Neuron (in vitro differentiated cells): ENCODE measurements around the gene BEND6.
A peak's percentile ranks its signal among the peaks of the same experiment; 100 is the strongest.
"Not testable (repeated sequence)": the region's sequence is repeated elsewhere in the genome, so short reads cannot be mapped to it uniquely, and the experiment has no call there.

ENCODE experiments used
- H2AFZ ChIP-seq: one replicate; pipeline ENCODE4 v1.6.1; 2013; ENCODE audit warnings: low read depth, mild to moderate bottlenecking, inconsistent platforms, low read length, moderate library complexity
- H3K27me3 ChIP-seq: one replicate; pipeline ENCODE4 v1.6.1; 2013; ENCODE audit warnings: low read length; ENCODE audit not compliant: insufficient read depth
- H3K36me3 ChIP-seq: one replicate; pipeline ENCODE4 v1.6.1; 2013; ENCODE audit warnings: low read length; ENCODE audit not compliant: insufficient read depth
- H3K4me1 ChIP-seq: one replicate; pipeline ENCODE4 v1.6.1; 2013; ENCODE audit warnings: low read length; ENCODE audit not compliant: insufficient read depth
- H3K4me3 ChIP-seq: 2 replicates; pipeline ENCODE4 v1.5.1; 2013; ENCODE audit warnings: mild to moderate bottlenecking, low read length, moderate library complexity
- H3K9me3 ChIP-seq: one replicate; pipeline ENCODE4 v1.6.1; 2013; ENCODE audit warnings: low read length

Gene BEND6

GRCh38 chr6:57029213-57029612 lies 74.3 kb downstream of the BEND6 start:
- Histone ChIP-seq H3K4me3 (no peak overlapping the region), H3K4me1 (peaks cover 6% of the 10 kb centered on the region), H3K36me3 (no peaks in the 10 kb centered on the region), H2AFZ (no peak overlapping the region), H3K27me3 (peaks cover 2% of the 10 kb centered on the region), H3K9me3 (peaks cover 4% of the 10 kb centered on the region)

- H3K9me3 ChIP-seq: no peaks in the 10 kb centered on the region
- no peak overlapping the region for H2AFZ ChIP-seq
- peaks cover 7% of the 10 kb centered on the region for H3K27me3 ChIP-seq
- H3K4me3 ChIP-seq: no peak overlapping the region
- peaks cover 4% of the 10 kb centered on the region for H3K4me1 ChIP-seq
- H3K36me3 ChIP-seq: no peaks in the 10 kb centered on the region
Observed at GRCh38 chr6:57033228-57033627, 78.3 kb downstream of the BEND6 start.

DNA sequence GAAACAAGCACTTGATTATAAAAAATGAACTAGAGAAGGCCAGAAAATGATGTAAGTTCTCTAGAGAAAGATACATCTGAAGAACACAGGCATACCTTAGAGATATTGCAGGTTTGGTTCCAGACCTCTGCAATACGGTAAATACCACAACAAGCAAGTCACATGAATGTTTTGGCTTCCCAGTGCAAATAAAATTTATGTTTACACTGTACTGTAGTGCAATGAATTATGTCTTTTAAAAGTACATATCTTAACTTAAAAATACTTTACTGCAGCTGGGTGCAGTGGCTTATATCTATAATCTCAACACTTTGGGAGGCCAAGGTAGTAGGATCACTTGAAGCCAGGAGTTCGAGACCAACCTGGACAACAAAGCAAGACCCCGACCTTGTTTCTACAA lies 80.6 kb downstream of the BEND6 start:
- Histone ChIP-seq H3K27me3 (peaks cover 11% of the 10 kb centered on the region), H3K9me3 (no peaks in the 10 kb centered on the region), H3K4me1 (no peaks in the 10 kb centered on the region), H2AFZ (no peak overlapping the region), H3K36me3 (no peaks in the 10 kb centered on the region), H3K4me3 (no peak overlapping the region)

DNA sequence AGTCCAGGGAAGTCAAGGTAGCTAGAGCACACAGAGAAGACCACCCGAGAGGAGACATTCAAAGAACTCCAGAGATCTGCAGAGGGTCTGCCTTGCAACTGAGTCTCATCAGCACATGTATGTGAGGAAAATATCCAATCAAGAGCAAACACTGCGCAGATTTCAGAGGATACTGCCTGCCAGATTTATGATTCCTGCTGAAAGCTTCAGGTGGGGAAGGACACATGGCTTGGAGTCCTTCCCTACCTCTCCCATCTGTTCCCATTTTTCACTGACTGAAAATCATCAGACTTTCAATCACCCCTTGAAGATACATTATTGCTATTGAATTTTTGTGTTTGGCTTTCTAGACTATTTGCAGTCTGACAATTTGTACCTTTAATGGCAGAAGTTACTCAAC lies 84.0 kb downstream of the BEND6 start:
- H3K36me3 ChIP-seq: no peaks in the 10 kb centered on the region
- H3K4me1 ChIP-seq: no peaks in the 10 kb centered on the region
- H2AFZ ChIP-seq: no peak overlapping the region
- H3K27me3 ChIP-seq: peaks cover 16% of the 10 kb centered on the region
- no peak overlapping the region for H3K4me3 ChIP-seq
- H3K9me3 ChIP-seq: peaks cover 3% of the 10 kb centered on the region

DNA sequence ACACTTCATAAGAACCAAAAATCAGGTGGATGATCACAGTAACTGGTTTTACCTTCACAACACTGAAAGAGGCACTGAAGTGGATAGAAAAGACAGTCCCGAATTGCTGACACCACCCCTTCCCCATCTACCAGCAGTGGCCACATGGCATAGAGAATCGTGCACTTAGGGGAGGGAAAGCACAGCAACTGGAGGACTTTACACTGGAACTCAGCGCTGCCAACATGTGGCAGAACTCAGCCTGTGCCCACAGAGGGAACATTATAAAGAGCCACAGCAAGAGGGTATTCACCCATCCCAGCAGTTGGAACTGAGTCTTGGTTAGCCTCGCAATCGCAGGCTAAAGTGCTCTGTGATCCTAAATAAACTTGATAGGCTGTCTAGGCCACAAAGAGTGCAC lies 85.1 kb downstream of the BEND6 start:
- Histone ChIP-seq H3K4me3 (no peak overlapping the region), H3K27me3 (peaks cover 16% of the 10 kb centered on the region), H3K9me3 (peaks cover 3% of the 10 kb centered on the region), H2AFZ (no peak overlapping the region), H3K4me1 (no peaks in the 10 kb centered on the region), H3K36me3 (no peaks in the 10 kb centered on the region)

GRCh38 chr6:57044061-57044460 lies 89.2 kb downstream of the BEND6 start:
- H2AFZ ChIP-seq, H3K4me3 ChIP-seq: not testable (repeated sequence)

DNA sequence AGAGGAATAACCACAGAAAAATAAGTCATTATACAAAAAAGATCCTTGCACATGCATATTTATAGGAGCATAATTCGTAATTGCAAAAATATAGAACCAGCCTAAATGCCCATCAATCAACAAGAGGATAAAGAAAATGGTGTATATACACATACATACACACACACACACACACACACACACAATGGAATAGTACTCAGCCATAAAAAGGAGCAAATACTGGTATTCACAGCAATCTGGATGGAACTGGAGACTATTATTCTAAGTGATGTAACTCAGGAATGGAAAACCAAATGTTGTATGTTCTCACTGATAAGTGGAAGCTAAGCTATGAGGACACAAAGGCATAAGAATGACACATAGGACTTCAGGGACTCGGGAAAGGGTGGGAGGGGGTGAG lies 89.7 kb downstream of the BEND6 start:
- Histone ChIP-seq H3K4me3 (no peak overlapping the region), H3K27me3 (peaks cover 10% of the 10 kb centered on the region), H3K4me1 (peaks cover 16% of the 10 kb centered on the region), H3K36me3 (peaks cover 16% of the 10 kb centered on the region), H3K9me3 (peaks cover 3% of the 10 kb centered on the region), H2AFZ (no peak overlapping the region)

More at GRCh38 chr6:57044061-57044460, 89.2 kb downstream of the BEND6 start:
- not testable (repeated sequence) for H3K9me3 ChIP-seq
- Histone ChIP-seq H3K36me3 (peaks cover 11% of the 10 kb centered on the region), H3K27me3 (peaks cover 10% of the 10 kb centered on the region), H3K4me1 (peaks cover 12% of the 10 kb centered on the region)

DNA sequence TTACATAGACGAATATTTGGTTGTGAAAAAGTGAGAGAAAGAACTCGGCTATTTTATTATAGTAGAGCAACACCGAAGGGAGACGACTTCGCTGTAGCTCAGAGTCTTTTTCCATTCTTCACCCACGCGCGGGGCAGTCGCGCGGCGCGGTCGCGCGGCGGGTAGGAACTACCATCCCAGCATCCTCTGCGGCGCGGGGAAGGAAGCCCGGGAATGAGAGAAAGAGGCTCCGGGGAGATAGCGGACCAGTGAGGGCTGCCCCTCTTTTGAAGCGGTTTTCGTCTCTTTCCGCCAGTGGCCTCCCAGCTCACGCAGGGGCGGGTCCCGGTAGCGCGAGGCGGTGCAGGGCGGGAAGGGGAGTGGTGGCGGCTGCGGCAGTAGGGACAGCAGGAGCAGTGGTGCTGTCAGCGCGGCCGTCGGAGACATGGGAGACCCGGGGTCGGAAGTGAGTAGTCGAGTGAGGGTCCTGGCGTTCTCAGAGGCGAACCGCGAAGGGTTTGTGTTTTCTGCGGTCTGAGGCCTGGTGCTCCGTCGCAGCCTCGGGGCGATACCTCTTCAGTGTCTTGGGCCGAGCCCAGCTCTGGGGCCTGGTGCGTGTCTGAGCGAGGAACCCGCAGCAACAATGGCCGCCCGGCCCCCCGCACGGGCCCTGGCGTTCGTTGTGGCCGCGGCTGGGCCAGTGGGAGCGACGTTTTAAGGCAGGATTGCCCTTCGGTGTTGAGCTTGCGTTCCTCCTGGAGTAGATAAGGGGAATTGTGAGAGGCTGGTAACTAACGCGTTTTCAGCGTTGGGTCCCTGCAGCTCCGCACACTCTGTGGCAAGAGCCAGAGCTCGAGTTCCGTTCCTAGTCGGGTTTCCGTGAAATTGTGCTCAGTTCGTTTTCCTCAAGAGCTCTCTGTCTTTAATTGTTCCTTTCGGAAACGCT lies 91.7 kb downstream of the BEND6 start, which contains the start of gene KIAA1586:
TSS of gene KIAA1586 (plus strand) at position 362 of the 925 bp plus-strand sequence. CDS start at position 425, 63 bp downstream.
- Histone ChIP-seq H3K36me3 (peaks cover 34% of the 10 kb centered on the region), H2AFZ (peak within 1 kb of the TSS; percentile 100), H3K4me1 (peaks cover 16% of the 10 kb centered on the region), H3K4me3 (peak within 1 kb of the TSS; percentile 65)
- H3K27me3 ChIP-seq, H3K9me3 ChIP-seq: not testable (repeated sequence)

GRCh38 chr6:57047257-57047585 lies 92.3 kb downstream of the BEND6 start:
- H2AFZ ChIP-seq, H3K27me3 ChIP-seq, H3K4me3 ChIP-seq, H3K9me3 ChIP-seq: not testable (repeated sequence)
- Histone ChIP-seq H3K36me3 (peaks cover 39% of the 10 kb centered on the region), H3K4me1 (peaks cover 16% of the 10 kb centered on the region)

- Histone ChIP-seq H3K4me1 (peaks cover 16% of the 10 kb centered on the region), H3K4me3 (peak overlapping the region; percentile 50), H3K36me3 (peaks cover 46% of the 10 kb centered on the region)
- not testable (repeated sequence) for H3K9me3 ChIP-seq, H3K27me3 ChIP-seq, H2AFZ ChIP-seq
Observed at GRCh38 chr6:57047859-57048258, 93.0 kb downstream of the BEND6 start.

GRCh38 chr6:57048577-57048976 lies 93.7 kb downstream of the BEND6 start:
- peaks cover 53% of the 10 kb centered on the region for H3K36me3 ChIP-seq
- H3K27me3 ChIP-seq: no peaks in the 10 kb centered on the region
- peaks cover 16% of the 10 kb centered on the region for H3K4me1 ChIP-seq
- no peak overlapping the region for H2AFZ ChIP-seq
- H3K9me3 ChIP-seq: no peaks in the 10 kb centered on the region
- peak overlapping the region; percentile 50 for H3K4me3 ChIP-seq

- Histone ChIP-seq H3K9me3 (no peaks in the 10 kb centered on the region), H3K4me1 (no peaks in the 10 kb centered on the region), H3K27me3 (no peaks in the 10 kb centered on the region), H3K36me3 (peaks cover 36% of the 10 kb centered on the region), H2AFZ (no peak overlapping the region), H3K4me3 (no peak overlapping the region)
Observed at GRCh38 chr6:57063847-57064246, 108.9 kb downstream of the BEND6 start.

GRCh38 chr6:57064809-57065208 lies 109.9 kb downstream of the BEND6 start:
- Histone ChIP-seq H3K4me1 (no peaks in the 10 kb centered on the region), H3K36me3 (peaks cover 32% of the 10 kb centered on the region), H3K4me3 (no peak overlapping the region), H3K9me3 (no peaks in the 10 kb centered on the region), H3K27me3 (no peaks in the 10 kb centered on the region), H2AFZ (no peak overlapping the region)

GRCh38 chr6:57068061-57068460 lies 113.2 kb downstream of the BEND6 start:
- no peaks in the 10 kb centered on the region for H3K4me1 ChIP-seq
- no peak overlapping the region for H2AFZ ChIP-seq
- H3K27me3 ChIP-seq: no peaks in the 10 kb centered on the region
- peaks cover 20% of the 10 kb centered on the region for H3K36me3 ChIP-seq
- no peaks in the 10 kb centered on the region for H3K9me3 ChIP-seq
- no peak overlapping the region for H3K4me3 ChIP-seq
